T-helper 1 cell treated with Interleukin-12 subunit alpha and Interleukin-12 subunit beta and Interleukin-4 antibody, amounts not matched to agents 30 ng/mL and 1 ng/mL, for 36 hours (primary cell): ENCODE results near the gene PRR29. TPM values are rescaled to one million over a fixed set of nuclear protein-coding genes. Genes with fewer than 3 reads are reported as not detected.

ENCODE experiments used
- intact Hi-C: fragments of 100-400 bp; cut with micrococcal nuclease; formaldehyde crosslinking; loops from one replicate; pipeline ENCODE4 v1.15.1; 2024
- total RNA-seq: library from RNA; stranded (reverse); gene quantifications from 2 replicates; pipeline ENCODE4 v1.2.3, GENCODE V29; 2022

The PRR29 gene
- total RNA-seq, 1 donor from 2014 or later, result 2.2 TPM

- intact Hi-C loops, result no loop called here
Measured at GRCh38 chr17:64038331-64039105, 40.4 kb downstream of the PRR29 start.

GRCh38 chr17:64039106-64039400 lies 40.9 kb downstream of the PRR29 start:
- intact Hi-C loops, result no loop called here

- intact Hi-C loops, result no loop called here
Measured at GRCh38 chr17:64040206-64040605, 42.1 kb downstream of the PRR29 start.

- intact Hi-C loops, result no loop called here
Measured at GRCh38 chr17:64041912-64042311, 43.8 kb downstream of the PRR29 start.

- intact Hi-C loops, result no loop called here
Measured at GRCh38 chr17:64042700-64043485, 44.7 kb downstream of the PRR29 start.

- intact Hi-C loops, result no loop called here
Measured at GRCh38 chr17:64045176-64045575, 47.0 kb downstream of the PRR29 start.

GRCh38 chr17:64048805-64049204 lies 50.7 kb downstream of the PRR29 start:
- intact Hi-C loops, result no loop called here

GRCh38 chr17:64051153-64051552 lies 53.0 kb downstream of the PRR29 start:
- intact Hi-C loops, result loop anchor here (1.0 to 10.0 kb wide), 9 partner anchors 9 to 214 kb away; partner anchors contain the start of genes ERN1 and TEX2

GRCh38 chr17:64053101-64053500 lies 55.0 kb downstream of the PRR29 start:
- intact Hi-C loops, result loop anchor here (10.0 kb wide), 1 partner anchor 212 kb away; the partner anchor contains the start of gene TEX2

Other genes starting within 250 kb of the PRR29 start
- gene CCDC47, start 224.8 kb upstream of the PRR29 start, total RNA-seq, result 67.0 and 71.2 TPM in 2 replicates
- gene DDX42, start 224.2 kb upstream of the PRR29 start, total RNA-seq, result 132 and 135 TPM in 2 replicates
- gene PSMC5, start 170.9 kb upstream of the PRR29 start, total RNA-seq, result 165 and 169 TPM in 2 replicates
- 57.7 and 64.8 TPM in 2 replicates for gene FTSJ3, start 170.7 kb upstream of the PRR29 start, total RNA-seq
- gene SMARCD2, start 155.7 kb upstream of the PRR29 start, total RNA-seq, result 137 and 143 TPM in 2 replicates
- not detected in 2 replicates for gene CSH2, start 124.7 kb upstream of the PRR29 start, total RNA-seq
- gene GH2, start 116.4 kb upstream of the PRR29 start, total RNA-seq, result not detected in 2 replicates
- not detected in 2 replicates for gene CSH1, start 101.8 kb upstream of the PRR29 start, total RNA-seq
- gene CSHL1, start 87.1 kb upstream of the PRR29 start, total RNA-seq, result not detected in 2 replicates
- not detected in 2 replicates for gene GH1, start 79.5 kb upstream of the PRR29 start, total RNA-seq
- gene CD79B, start 66.0 kb upstream of the PRR29 start, total RNA-seq, result 44.8 and 52.5 TPM in 2 replicates
- 0.25 and 0.56 TPM in 2 replicates for gene SCN4A, start 25.4 kb upstream of the PRR29 start, total RNA-seq
- 69.1 and 70.0 TPM in 2 replicates for gene ICAM2, start 22.3 kb downstream of the PRR29 start, total RNA-seq
- gene ERN1, start 131.8 kb downstream of the PRR29 start, total RNA-seq, result 139 and 143 TPM in 2 replicates